CD4-positive, alpha-beta T cell treated with Interleukin-21 for 1 hour (primary cell): ENCODE results near the gene ATG7.
"Not testable (repeated sequence)": the region's sequence is repeated elsewhere in the genome, so short reads cannot be mapped to it uniquely, and the experiment has no call there.

Experiments used
- DNase-seq: peaks from one replicate; pipeline ENCODE4 v3.0.0-alpha.2; 2020

ATG7 gene

DNA sequence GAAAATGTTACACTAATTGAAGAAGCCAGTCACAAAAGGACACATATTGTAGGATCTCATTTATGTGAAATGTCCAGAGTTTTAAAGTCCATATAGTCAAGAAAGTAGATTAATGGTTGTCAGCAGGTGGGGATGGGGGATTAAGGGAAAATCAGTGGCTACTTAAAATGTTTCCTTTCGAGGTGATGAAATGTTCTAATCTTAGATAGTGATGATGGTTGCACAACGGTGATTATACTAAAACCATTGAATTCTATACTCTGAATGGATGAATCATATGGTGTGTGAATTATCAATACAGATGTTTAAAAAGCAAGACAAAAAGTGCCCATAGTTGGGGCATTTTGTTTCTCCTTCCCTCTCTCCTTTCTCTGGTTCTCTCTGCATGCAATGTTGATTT is 164.6 kb downstream of the ATG7 start:
- no peak for DNase-seq

DNA sequence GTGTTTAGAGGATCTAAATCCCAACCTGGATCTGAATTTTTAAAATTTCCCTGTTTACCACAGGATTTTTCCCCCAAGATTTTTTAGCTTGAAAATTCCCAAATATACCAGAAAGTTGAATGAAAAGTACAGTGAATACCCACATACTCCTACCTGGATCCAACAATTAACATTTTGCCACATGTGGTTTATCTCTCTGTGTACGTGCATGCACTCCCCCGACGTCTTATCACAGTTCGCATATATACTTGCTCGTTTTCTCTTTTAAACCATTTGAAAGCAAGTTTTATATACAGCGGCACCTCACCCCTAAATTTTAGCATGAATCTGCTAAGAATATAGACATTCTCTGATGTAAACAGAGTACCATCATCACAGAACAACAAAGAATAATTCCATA is 165.3 kb downstream of the ATG7 start:
- DNase-seq, result no peak

DNA sequence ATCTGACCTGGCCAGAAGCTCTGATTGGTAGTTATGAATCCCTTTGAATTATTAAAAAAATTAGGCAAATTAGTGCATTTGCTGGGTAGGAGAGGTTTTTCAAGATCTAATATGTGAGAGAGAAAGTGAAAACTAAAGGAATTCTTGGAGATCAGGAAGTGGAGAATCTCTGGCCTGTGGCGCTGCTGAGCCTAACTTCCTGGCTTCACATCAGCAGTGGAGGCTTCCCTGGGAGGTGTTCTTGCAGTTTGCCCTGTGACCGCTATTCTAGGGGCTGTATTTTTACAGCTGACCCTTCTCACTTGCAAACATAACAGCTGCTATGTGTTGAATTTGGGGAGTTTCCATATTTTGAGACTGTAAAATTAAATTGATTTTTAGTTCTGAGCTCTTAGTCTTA is 166.4 kb downstream of the ATG7 start:
- no peak for DNase-seq

DNA sequence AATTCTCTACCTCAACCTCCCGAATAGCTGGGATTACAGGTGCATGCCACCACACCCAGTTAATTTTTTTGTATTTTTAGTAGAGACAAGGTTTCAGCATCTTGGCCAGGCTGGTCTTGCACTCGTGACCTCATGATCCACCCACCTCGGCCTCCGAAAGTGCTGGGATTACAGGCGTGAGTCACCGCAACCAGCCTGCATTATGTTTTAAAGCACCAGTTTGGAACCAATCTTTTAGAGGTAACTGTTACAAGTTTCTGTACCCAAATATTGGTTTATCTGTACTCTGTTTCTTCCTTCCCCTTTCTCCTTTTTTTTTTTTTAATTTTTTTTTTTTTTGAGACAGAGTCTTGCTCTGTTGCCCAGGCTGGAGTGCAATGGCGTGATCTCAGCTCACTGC is 169.1 kb downstream of the ATG7 start:
- DNase-seq, result not testable (repeated sequence)

DNA sequence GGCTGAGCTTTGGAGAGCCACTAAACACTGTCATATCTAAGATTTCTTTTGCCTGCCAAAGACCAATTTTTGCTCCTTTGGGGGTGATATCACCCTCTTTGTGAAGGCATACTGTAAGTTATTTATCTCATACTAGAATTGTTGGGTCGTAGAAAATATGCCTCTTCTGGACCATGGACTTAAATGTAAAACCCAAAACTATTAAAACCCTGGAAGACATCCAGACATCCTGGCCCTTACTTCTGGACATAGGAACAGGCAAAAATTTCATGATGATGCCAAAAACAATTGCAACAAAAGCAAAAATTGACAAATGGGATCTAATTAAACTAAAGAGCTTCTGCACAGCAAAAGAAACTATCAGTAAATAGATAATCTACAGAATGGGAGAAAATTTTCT is 172.2 kb downstream of the ATG7 start:
- DNase-seq, result no peak

DNA sequence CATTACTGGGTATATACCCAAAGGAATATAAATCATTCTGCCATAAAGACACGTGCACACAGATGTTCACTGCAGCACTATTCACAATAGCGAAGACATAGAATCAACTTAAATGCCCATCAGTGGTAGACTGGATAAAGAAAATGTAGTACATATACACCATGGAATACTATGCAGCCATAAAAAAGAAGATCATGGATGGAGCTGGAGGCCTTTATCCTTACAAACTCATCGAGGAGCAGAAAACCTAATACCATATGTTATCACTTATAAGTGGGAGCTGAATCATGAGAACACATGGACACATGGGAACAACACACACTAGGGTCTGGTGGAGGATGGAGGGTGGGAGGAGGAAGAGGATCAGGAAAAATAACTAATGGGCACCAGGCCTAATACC is 173.0 kb downstream of the ATG7 start:
- DNase-seq, result not testable (repeated sequence)

DNA sequence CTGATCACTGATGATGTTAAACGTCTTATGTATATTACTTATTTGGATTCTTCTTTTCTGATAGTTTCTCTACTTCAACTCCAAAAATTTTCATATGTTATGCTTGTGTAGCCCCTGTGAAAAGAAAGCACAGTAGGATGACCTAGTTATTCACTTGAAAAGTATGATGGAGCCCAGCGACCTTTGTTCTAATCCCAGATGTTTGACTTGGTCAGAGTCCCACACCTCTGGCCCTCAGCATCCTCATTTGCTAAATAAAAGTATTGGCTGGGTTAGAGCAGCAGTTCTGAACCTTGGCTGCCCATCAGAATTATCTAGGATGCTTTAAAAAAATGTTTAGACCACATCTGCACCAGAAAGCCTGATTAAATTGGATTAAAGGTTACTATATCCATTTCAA is 173.7 kb downstream of the ATG7 start:
- no peak for DNase-seq

DNA sequence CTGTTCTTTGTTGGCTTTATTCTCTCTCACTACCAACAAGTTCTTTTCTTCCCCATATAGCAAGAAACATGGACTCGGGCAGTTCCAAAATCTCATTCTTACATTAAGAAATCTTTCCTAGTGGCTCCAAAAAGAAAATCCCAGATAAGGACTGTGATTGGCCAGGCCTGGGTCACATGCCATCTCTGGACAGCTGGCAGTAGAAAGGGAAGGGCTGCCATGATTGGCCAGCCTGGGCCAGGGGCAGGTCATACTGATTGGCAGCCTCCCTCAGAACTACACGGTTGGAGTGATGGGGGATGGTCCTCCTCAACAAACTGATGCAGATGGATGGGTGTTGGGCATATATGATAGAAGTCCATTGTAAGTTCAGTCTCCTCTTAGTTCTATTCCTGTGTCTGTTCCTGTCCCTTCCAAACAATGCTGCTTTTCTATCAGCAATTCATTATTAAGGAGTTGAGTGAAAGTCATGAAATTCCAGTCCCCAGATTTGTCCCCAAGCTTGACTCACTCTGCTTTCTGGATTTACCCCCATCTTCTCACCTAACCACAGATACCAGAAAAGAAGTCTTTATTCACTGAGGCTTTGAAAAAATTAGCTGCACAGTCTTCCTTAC is 175.5 kb downstream of the ATG7 start:
- no peak for DNase-seq

DNA sequence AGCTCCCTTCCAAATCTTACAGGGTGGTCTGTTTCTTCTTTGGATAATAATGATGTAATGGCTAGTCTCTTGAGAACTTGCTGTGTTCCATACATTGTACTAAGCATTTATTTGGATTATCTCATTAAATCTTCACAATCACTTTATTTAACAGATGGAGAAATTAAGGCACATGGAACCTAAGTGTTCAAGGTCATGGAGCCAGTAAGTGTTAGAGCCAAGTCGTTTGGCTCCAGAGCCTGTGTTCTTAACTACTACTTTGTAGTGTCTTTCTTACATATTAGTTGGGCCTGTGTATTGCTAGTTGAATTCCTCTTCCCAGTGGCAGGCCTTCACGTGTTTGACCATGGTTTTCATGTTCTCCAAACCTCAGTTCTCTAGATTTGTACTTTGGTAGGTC is 177.8 kb downstream of the ATG7 start:
- no peak for DNase-seq

DNA sequence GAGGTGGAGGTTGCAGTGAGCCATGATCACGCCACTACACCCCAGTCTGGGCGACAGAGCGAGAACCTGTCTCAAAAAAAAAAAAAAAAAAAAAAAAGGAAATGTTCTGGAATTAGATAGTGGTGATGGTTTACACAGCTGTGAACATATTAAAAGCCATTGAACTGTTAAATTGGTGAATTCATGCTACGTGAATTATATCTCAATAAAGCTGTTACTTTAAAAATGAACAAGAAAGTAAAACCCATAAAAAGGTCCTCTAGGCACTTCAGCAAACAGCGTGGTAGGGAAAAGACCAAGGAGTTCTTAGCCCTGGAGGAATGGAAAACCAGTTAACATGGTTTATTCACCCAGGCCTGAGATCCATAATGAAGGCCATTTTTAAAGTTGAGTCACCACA is 180.1 kb downstream of the ATG7 start:
- DNase-seq, result no peak

DNA sequence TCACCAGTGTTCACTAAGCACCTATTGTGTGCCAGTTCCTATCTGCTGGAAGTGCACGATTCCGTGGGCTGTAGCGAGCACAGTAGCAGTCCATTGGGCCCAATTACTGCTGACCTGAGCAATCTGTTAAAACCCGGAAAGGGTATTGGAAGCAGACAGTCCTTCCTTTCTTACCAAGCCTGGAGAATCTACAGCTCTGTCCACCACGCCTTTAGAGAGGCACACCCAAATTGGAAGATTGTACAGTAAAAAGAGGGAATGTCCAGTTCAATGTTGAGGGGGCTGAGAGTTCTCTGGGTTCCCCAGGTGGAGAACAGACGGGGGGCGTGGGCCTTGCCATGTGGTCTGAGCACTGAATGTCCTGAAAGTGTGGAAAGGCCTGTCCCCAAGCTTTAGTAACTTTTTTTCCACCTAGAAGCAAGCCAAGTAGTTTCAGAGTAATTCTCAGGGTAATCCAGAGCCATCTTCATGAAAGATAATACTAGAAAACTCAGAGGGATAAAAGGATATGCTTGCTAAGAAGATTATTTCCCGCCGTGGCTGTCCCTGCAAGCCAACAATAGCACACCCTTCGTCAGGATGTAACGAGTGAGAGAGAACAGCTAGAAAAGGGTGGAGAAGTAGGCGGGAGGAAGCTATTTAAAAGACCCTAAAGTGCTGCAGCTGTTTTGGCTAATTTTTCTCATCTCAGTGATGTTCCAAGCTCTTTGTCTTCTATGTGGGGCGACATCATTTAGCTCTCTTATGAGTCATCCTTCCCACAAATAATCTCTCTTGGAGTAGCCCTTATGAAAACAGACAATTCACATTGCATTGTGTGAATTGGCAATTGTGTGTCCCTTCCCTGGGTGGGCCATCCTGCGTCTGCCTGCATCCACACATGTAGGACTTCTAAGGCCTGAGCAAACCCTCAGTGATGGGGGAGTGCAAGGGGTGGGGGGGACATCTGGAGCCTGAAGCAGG is 181.0 kb downstream of the ATG7 start:
- DNase-seq, result no peak

DNA sequence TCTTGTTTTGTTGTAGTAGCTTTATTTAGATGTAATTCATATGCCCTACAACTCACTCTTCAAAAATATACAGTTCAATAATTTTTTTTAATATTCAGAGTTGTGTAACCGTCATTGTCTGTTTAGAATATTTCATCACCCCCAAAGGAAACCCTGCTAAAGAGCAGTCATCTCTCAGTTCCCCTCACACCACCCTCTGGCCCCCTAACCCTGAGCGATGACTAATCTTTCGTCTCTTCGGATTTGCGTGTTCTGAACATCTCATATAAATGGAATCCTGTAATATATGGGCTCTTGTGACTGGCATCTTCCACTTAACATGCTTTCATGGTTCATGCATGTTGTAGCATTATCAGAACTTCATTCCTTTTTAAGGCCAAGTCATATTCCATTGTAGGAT is 183.8 kb downstream of the ATG7 start:
- DNase-seq, result no peak

DNA sequence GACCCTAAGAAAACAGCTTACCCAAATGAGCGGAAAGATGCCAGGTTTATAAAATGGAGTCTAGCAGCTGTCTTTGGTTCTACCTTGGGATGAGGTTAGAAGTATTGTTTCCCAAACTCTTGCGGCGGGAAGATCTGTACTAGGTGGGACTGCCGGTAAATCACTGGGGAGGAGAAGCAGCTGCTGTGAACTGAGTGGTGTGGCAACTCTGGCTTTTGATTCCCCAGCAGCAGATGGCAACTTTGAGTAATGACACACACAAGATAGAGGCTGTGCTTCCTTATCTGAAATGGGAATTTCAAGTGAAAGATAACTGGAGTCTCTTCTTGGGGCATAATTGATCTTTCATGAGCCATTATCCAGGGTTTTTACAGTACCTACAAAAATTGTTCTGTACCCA is 184.9 kb downstream of the ATG7 start:
- DNase-seq, result no peak

DNA sequence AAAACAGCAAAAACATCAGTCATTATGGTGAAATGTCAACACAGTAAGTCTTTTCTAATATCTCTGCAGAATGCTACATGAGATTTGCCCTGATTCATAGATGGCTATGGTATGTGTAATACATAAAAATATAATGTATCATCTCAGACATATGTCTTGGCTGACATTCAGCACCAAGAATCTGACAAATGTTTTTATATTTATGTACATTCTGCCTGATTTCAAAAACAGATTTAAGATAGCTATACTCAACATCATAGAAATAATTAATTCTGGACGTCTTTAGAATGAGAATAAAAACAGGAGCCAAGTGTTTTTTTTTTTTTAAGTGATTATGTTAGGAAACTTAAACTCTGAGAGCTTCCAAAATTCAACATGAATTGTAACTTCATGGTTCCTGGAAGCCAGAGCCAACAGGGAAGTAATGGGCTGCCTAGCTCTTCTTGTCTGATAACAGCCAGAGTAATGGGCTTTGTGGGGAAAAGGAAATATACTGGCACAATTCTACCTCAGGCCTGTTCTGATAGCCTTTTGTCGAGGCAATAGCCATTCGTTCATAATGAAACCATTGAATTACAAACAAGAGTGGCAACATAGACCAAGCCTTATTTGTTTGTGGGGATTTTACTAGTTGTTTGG is 187.1 kb downstream of the ATG7 start:
- no peak for DNase-seq

DNA sequence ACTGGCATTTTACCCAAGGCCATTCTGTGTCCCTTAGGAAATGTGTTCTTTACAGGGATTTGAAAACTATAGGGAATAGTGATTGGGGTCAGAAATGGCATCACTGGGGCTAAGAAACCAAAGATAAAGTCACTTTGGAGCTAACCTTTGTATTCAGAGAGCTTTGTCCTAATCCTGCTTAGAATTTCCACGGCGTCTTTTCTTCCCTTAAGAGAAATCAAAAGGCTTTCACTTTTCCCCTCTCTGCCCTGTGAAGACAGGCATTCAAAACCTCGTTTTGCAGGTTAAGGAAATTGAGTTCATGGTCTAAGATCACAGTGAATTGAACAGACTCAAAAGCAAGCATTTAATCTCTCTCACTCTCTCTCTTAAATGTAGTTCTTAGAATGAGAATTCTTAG is 189.0 kb downstream of the ATG7 start:
- no peak for DNase-seq

DNA sequence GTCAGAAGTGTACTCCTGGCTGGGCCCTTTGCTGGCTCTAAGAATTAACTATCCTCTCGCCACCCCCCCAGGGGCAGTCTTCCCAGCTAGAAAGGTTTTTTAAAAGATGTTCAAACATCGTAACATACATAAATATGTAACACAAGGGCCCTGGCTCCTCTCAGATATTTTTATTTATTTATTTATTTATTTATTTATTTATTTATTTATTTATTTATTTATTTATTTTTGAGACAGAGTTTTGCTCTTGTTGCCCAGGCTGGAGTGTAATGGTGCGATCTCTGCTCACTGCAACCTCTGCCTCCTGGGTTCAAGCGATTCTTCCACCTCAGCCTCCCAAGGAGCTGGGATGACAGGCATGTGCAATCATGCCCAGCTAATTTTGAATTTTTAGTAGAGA is 190.5 kb downstream of the ATG7 start:
- DNase-seq, result not testable (repeated sequence)

DNA sequence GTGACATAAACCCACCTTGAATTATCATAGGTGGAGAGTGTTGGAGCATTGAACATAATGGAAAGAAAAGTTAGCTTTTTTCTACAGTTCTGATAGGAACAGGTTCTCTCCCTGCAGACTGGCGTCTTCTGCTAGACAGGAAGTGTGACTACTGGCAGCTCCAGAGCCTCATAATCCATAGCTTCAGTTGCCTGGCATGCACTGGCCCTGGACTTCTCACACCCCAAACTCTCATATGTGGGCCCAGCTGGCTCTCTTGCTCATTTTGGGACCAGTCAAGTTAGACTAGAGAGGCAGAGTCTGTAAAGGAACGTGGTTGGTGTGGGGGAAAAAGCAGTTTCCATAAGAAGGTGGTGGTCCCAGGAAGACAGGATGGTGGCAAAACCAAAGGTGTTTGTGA is 191.4 kb downstream of the ATG7 start:
- DNase-seq, result no peak

DNA sequence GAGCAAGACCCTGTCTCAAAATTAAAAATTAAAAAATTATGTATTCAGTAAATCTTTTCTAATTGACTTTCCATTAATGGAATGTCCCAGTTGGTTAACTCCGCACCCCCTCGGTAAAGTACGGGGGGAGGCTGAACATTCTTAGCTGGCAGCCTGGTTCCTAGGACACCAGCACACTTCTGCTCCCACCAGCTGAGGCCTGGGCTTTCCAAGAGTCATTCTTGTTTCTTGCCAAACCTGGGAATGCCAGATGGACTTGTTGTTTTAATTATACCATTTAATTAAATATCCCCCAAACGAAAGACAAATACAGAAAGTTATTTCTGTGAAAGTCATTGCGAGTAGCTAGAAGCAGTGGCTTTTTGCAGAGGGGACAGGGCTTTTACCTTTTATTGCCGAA is 192.2 kb downstream of the ATG7 start:
- DNase-seq, result no peak

DNA sequence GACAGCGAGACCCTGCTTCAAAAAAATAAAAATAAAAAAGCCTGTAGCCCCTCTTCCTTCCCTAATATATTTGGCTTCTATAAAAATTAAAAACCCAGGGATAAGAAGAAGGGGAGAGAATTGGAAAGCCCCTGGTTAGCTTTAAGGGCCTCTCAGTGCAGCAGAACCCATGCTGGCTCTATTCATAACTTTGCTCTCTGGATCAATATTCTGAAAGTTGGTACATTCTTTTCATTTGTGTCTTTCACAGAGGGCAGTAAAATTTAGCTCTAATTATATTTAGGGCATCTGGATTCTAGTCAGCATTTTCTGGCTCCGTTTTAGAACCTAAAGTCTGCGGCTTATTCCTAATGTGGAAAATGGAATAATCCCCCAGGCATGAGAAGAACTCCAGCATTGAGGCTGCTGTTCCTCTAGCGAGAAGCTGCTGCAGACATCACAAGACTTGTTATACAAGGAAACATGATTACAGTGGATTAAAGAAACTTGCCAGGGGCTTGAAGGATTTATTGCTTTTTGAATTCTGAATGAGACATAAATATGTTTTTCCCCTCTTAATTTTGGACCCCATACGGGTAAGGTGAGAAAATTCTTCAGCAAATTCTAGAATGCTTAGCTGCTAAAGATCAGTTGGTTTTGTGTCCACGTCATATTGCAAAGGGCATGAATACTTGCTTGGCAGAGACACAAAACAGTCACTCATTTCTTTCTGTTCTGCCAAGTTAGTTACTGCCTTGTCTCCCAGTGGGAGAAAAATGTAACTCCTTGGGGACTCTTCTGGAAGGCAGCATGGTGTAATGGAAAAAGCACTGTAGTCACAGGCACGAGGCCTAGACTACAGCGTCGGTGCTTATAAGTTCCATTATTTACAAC is 193.8 kb downstream of the ATG7 start:
- DNase-seq, result no peak

DNA sequence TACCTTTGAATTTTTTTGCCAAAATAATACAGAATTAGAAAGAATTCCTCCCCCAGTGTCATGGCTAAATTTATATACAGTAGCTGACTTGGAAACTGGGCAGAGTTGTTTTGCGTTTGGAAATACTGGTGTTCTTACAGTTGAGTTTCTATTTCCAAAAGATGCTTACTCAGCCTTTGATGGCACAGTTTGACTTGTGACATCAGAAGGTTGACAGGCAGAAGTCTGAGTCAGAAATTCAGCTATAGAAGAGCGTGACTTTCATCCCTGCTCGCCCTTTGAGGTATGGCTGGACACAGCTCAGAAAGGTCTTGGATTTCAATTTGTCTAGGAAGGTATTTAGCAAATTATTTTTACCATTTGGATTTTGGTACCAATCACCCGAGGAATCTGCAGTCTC is 195.7 kb downstream of the ATG7 start:
- DNase-seq, result no peak

DNA sequence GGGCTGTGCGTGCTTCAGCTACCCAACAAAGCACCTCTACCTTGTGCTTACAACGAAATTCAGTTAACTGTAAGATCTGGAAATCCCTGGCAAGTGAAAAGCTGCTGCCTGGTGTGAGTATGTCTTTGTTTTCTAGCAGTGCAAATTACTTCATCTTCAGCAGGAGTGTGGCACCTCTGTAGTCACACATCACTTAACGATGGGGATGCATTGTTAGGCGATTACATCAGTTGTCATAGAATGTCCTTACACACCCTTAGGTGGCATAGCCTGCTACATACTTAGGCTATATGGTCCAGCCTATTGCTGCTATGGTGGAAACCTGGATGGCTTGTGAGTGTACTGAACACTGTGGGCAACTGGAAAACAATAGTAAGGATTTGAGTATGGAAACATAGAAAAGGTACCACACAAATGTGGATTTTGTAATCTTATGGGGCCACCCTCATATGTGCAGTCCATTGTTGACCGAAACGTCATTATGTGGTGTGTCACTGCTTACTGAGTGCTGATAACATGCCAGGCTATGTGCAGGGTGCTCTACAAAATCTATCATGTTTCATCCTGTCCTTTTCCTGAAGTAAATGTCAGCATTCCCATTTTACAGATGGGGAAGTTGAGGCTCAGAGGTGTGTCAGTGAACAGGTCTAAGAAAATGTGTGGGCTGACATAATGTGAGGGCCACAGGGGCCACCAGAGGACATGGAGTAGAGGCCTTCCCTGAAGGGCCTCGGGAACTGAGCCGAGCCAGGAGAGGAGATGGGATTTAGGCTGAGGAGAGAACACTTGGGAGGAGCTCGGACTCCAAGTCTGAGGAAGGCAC is 198.0 kb downstream of the ATG7 start:
- DNase-seq, result no peak

DNA sequence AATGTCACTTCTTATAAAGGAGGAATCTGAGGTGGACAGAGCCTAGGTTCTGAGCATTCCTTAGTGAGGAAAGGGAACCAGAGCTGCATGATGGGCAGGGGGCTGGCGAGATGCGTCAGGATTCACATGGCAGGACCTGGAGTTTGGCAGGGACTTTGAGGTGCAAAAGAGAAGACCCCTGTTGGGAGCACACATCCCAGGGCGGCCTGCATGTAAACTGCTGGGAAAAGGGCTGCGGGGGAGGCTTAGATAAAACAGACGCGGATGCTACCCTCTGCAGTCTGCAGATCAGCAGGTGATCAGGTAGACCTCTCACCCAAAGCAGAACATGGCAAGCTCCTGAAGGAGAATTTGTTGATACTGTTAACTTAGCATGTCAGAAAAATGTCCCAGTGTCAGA is 203.1 kb downstream of the ATG7 start:
- no peak for DNase-seq
